K562 (cell line): ENCODE data around the gene ASIC3. TPM values are rescaled to one million over a fixed set of nuclear protein-coding genes. Genes with fewer than 3 reads are reported as not detected.
A peak's percentile ranks its signal among the peaks of the same experiment; 100 is the strongest.

Experiments
- ATAC-seq: fragments of 200-7000 bp; cut with Tn5 transposase; 3 replicates; pipeline ENCODE4 v1.9.1; 2020; ENCODE audit warnings: moderate library complexity
- BruUV-seq: library from RNA; stranded (reverse); fragments of 400-500 nt; replicated peaks from 2 replicates; lab custom pipeline; 2021; lab: Mats Ljungman, UMichigan
- CTCF ChIA-PET: fragments of 300-600 bp; formaldehyde crosslinking; extraction: SDS; loops from one replicate; lab custom pipeline; 2021; ENCODE audit warnings: low intra/inter-chr PET ratio; lab: Yijun Ruan, JAX
- POLR2A ChIA-PET: fragments of 300-600, 350-650 bp; sonication (Branson Sonifier 250); formaldehyde crosslinking; extraction: SDS; loops from one replicate; lab custom pipeline; 2021; ENCODE audit warnings: antibody characterized with exemption, inconsistent platforms; lab: Yijun Ruan, JAX
- DNase-seq, 4 experiments: peaks; one replicate each; pipeline versions ENCODE4 v3.0.0 to v3.0.0-alpha.2; 2011 to 2018; ENCODE audit warnings: low spot score in 3 of 4, mixed read lengths in 3 of 4; ENCODE audit errors: extremely low read depth in 1 of 4
- FAIRE-seq: peaks from 2 replicates; lab custom pipeline; 2011; peaks lifted over from hg19 to GRCh38; lab: Jason Lieb, UNC
- H2AFZ ChIP-seq: 2 replicates; pipeline ENCODE4 v1.6.0; 2011; ENCODE audit warnings: low read depth, low read length, control low read depth, inconsistent platforms
- H3K27ac ChIP-seq: fragments of 200-600 bp; 3 replicates; pipeline ENCODE4 v1.8.0; 2011; ENCODE audit warnings: low read depth, mild to moderate bottlenecking, control low read depth, inconsistent platforms, low read length, moderate library complexity, mixed read lengths; ENCODE audit errors: extremely low read depth
- H3K27me3 ChIP-seq, 2 experiments: fragments of 300-600 bp in 1 of 2; 2 replicates in 1 of 2; 3 replicates in 1 of 2; pipeline versions ENCODE4 v1.6.0 to v1.8.0; 2011; ENCODE audit warnings: inconsistent platforms in 2 of 2, low read length in 2 of 2, mild to moderate bottlenecking in 1 of 2, mixed read lengths in 1 of 2, moderate library complexity in 1 of 2; ENCODE audit not compliant: control insufficient read depth in 2 of 2, insufficient read depth in 2 of 2
- H3K36me3 ChIP-seq: fragments of 300-600 bp; 3 replicates; pipeline ENCODE4 v1.8.0; 2011; ENCODE audit warnings: mild to moderate bottlenecking, low read length, inconsistent platforms; ENCODE audit not compliant: control insufficient read depth, insufficient read depth
- H3K4me1 ChIP-seq, 2 experiments: fragments of 200-600 bp in 1 of 2; replicated peaks in 1 of 2; 2 replicates in 1 of 2; 3 replicates in 1 of 2; pipeline versions ENCODE4 v1.5.1 to v1.8.0; 2011; ENCODE audit warnings: inconsistent platforms in 2 of 2, low read length in 2 of 2, mild to moderate bottlenecking in 1 of 2, mixed read lengths in 1 of 2, moderate library complexity in 1 of 2; ENCODE audit not compliant: control insufficient read depth in 2 of 2, insufficient read depth in 2 of 2
- H3K4me2 ChIP-seq: 2 replicates; pipeline ENCODE4 v1.6.1; 2011; ENCODE audit warnings: low read length, control low read depth, inconsistent platforms, mixed read lengths; ENCODE audit not compliant: insufficient read depth
- H3K4me3 ChIP-seq: fragments of 200-600 bp; sonication (generic), shearing (Covaris generic); 2 replicates; pipeline ENCODE4 v1.5.1; 2016; ENCODE audit warnings: control low read depth, inconsistent platforms
- H3K79me2 ChIP-seq: fragments of 200-600 bp; 3 replicates; pipeline ENCODE4 v1.8.0; 2011; ENCODE audit warnings: low read length, inconsistent platforms; ENCODE audit not compliant: control insufficient read depth, insufficient read depth
- H3K9ac ChIP-seq, 2 experiments: 2 replicates each; pipeline versions ENCODE4 v1.6.0 to v1.6.1; 2011; ENCODE audit warnings: low read depth in 2 of 2, low read length in 2 of 2, control low read depth in 1 of 2, inconsistent platforms in 1 of 2, mild to moderate bottlenecking in 1 of 2, mixed read lengths in 1 of 2; ENCODE audit not compliant: insufficient read depth in 1 of 2
- H3K9me1 ChIP-seq: one replicate; pipeline ENCODE4 v1.6.0; 2011; ENCODE audit warnings: inconsistent platforms, mild to moderate bottlenecking, low read length, moderate library complexity; ENCODE audit not compliant: control insufficient read depth, insufficient read depth
- H3K9me3 ChIP-seq: replicated peaks from 2 replicates; pipeline ENCODE4 v1.5.1; 2011; ENCODE audit warnings: low read depth, low read length, inconsistent platforms; ENCODE audit not compliant: control insufficient read depth, insufficient read depth
- H4K20me1 ChIP-seq: replicated peaks from 2 replicates; pipeline ENCODE4 v1.6.1; 2011; ENCODE audit warnings: low read length, inconsistent platforms, mixed read lengths; ENCODE audit not compliant: control insufficient read depth, insufficient read depth
- ETS1 ChIP-seq: conservative IDR thresholded peaks from 2 replicates; pipeline ENCODE4 v1.6.1; 2011; ENCODE audit warnings: low read depth, mild to moderate bottlenecking, low read length; ENCODE audit not compliant: control insufficient read depth
- MAX ChIP-seq: sonication (generic); formaldehyde crosslinking; IDR thresholded peaks from 2 replicates; pipeline ENCODE4 v1.9.0; 2022; ENCODE audit warnings: mild to moderate bottlenecking, missing genetic modification reagents
- POLR2G ChIP-seq: fragments of 200-400 bp; formaldehyde crosslinking; IDR thresholded peaks from 2 replicates; pipeline ENCODE4 v1.6.1; 2017; ENCODE audit warnings: low read depth, mild to moderate bottlenecking, antibody characterized with exemption, low read length, moderate library complexity
- ZNF197 ChIP-seq: fragments of 200-800 bp; sonication (Bioruptor generic); IDR thresholded peaks from 2 replicates; pipeline ENCODE4 v1.6.1; 2016; ENCODE audit warnings: low read depth, missing genetic modification characterization, missing compliant biosample characterization
- WGBS: fragments of 100-300 bp; shearing (Covaris generic); methylation state at CpG from one replicate; pipeline ENCODE4 v1.1.6; 2016; ENCODE audit warnings: low coverage, mixed read lengths; ENCODE audit not compliant: insufficient coverage; ENCODE audit errors: missing lambda C conversion rate; 5-methylcytosine and 5-hydroxymethylcytosine counted together
- in situ Hi-C: fragments of 300-500 bp; cut with MboI; formaldehyde crosslinking; loops from 4 replicates; pipeline ENCODE4 v1.15.0; 2018; ENCODE audit warnings: inconsistent platforms, mixed read lengths
- intact Hi-C: fragments of 100-400 bp; cut with micrococcal nuclease; formaldehyde crosslinking; loops from 2 replicates; pipeline ENCODE4 v1.14.2; 2022
- polyA plus RNA-seq, 8 experiments: library from polyadenylated mRNA; depleted of rRNA in 4 of 8; stranded (reverse) in 5 of 8; unstranded in 3 of 8; fragments of >200 nt; fragmentation: Nextera tagmentation in 2 of 8; fragmentation: Illumina TruSeq in 1 of 8; extraction: Ambion mirVana in 2 of 8; extraction: Trizol in 1 of 8; gene quantifications; 2 replicates each; pipeline versions ENCODE4 v1.2.1 to v1.2.3, GENCODE V29; 2011 to 2014; ENCODE audit warnings: inconsistent platforms in 1 of 8, missing spikeins in 1 of 8
- total RNA-seq, 7 experiments: library from RNA; depleted of rRNA in 6 of 7; stranded (reverse); fragments of >200 nt in 6 of 7; fragmentation: Illumina TruSeq in 2 of 7; extraction: Trizol in 2 of 7; gene quantifications; 2 replicates each; pipeline versions ENCODE4 v1.2.1 to v1.2.3, GENCODE V29; 2011 to 2021; ENCODE audit warnings: low replicate concordance in 1 of 7

ASIC3 gene
- total and polyA plus RNA-seq, 9 of the 15 experiments (the other 6 are each of a cell fraction or from before 2014, with no cell fraction given) = 0.11 to 5.0 (median 0.87) TPM

GRCh38 chr7:151034312-151035025, 13.9 kb upstream of the ASIC3 start:
- Histone ChIP-seq H3K9me3 (no peaks in the 10 kb centered on the region), H3K4me2 (no peak overlapping the region), H3K27ac (no peak overlapping the region), H3K36me3 (peaks cover 76% of the 10 kb centered on the region; the same call in 2 of the 3 replicates), H3K27me3 (no peaks in the 10 kb centered on the region), H3K9me1 (no peaks in the 10 kb centered on the region), H3K4me1 (peaks cover 14 to 61% of the 10 kb centered on the region in 2 experiments), H3K4me3 (no peak overlapping the region), H3K79me2 (peaks cover 25% of the 10 kb centered on the region), H3K9ac (peak overlapping the region in 1 of 2 experiments; percentile 59; a peak in 2 of 4 replicates), H2AFZ (no peak overlapping the region), H4K20me1 (peaks cover under 1% of the 10 kb centered on the region)
- CTCF ChIA-PET = no interaction called here
- intact Hi-C loops = no loop called here
- in situ Hi-C loops = no loop called here
- POLR2A ChIA-PET = interaction anchor here (0.7 to 1.3 kb wide), 4 partner anchors 8 to 49 kb away, joined by 3 to 5 read pairs (median 3); partner anchors contain the start of genes FASTK and TMUB1
- DNase-seq (no peak), FAIRE-seq (no peak), ATAC-seq (no peak)
- BruUV-seq = no TSS peak
- 93% methylated on average over 21 of the region's 21 CpGs for WGBS
- TF ChIP-seq ZNF197 (no peak), POLR2G (peak; percentile 21; the same call in 1 of the 2 replicates)

DNA sequence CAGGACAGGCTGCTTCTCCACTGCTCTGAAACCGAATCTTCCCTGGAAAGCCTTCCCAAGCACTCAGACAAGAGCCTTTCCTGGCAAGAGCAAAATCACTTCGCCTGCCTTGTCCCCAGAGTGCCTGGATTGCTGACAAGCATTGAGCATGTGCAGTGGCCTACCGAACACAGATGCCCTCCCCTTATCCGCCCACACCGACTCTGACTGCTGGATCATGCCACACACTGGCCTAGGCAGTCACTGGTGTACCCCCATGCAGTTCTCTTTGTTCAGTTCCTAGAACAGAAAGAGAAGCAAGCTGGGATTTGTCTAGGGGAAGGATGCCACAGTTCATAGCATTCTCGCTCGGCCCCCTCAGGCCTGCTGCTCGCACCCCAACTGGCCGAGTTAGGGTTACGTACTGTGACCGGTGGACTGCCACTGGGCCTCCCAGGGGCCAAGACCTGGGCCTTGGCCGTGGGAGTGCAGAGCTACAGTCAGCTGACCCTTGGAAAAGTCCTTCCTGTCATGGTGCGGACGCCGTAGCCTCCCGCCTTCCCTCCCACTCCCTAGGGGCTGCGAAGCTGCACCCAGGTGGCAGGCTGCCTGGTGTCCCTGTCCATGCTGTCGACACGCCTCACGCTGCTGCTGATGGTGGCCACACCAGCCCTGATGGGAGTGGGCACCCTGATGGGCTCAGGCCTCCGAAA, 13.2 kb upstream of the ASIC3 start:
- Histone ChIP-seq H3K36me3 (peaks cover 70% of the 10 kb centered on the region; the same call in 2 of the 3 replicates), H3K79me2 (peaks cover 19% of the 10 kb centered on the region), H3K9me3 (no peaks in the 10 kb centered on the region), H4K20me1 (peaks cover 7% of the 10 kb centered on the region), H3K9ac (peak overlapping the region in 1 of 2 experiments; percentile 11; a peak in 2 of 4 replicates), H3K27me3 (no peaks in the 10 kb centered on the region), H3K4me2 (no peak overlapping the region), H3K27ac (no peak overlapping the region), H3K9me1 (peaks cover 6% of the 10 kb centered on the region), H3K4me3 (no peak overlapping the region), H2AFZ (no peak overlapping the region), H3K4me1 (peaks cover 16 to 63% of the 10 kb centered on the region in 2 experiments)
- WGBS = 86% methylated on average over 21 of the region's 21 CpGs
- in situ Hi-C loops = no loop called here
- POLR2A ChIA-PET = interaction anchor here (0.6 to 1.3 kb wide), 5 partner anchors 9 to 1140 kb away, joined by 3 to 5 read pairs (median 3); partner anchors contain the start of genes FASTK and TMUB1
- no peak for FAIRE-seq
- intact Hi-C loops = no loop called here
- DNase-seq = no peak
- no TSS peak for BruUV-seq
- CTCF ChIA-PET = no interaction called here
- TF ChIP-seq ETS1 (no peak), MAX (0 out of 2 replicates have a peak, but pooled peaks have one; percentile 12)
- no peak for ATAC-seq
